NCI-H2081 treated with DMSO at 0.1 percent for 48 hours (cell line): ENCODE data around the gene KBTBD13.
"Not testable (repeated sequence)": the region's sequence is repeated elsewhere in the genome, so short reads cannot be mapped to it uniquely, and the experiment has no call there.

ENCODE experiments used
- DNase-seq: peaks from one replicate; lab custom pipeline; 2025; lab: John Stamatoyannopoulos, UW

KBTBD13 gene

GRCh38 chr15:65089206-65089824 lies 12.8 kb downstream of the KBTBD13 start:
- DNase-seq: no peak

GRCh38 chr15:65091946-65092770 lies 15.6 kb downstream of the KBTBD13 start:
- DNase-seq: no peak

GRCh38 chr15:65092911-65093792 lies 16.6 kb downstream of the KBTBD13 start:
- no peak for DNase-seq

GRCh38 chr15:65093793-65094170 lies 17.2 kb downstream of the KBTBD13 start:
- not testable (repeated sequence) for DNase-seq

- no peak for DNase-seq
These were observed 17.9 kb downstream of the KBTBD13 start for GRCh38 chr15:65094294-65094995.

GRCh38 chr15:65095011-65095746 lies 18.6 kb downstream of the KBTBD13 start:
- no peak for DNase-seq

- DNase-seq: no peak
These were observed 19.2 kb downstream of the KBTBD13 start for GRCh38 chr15:65095747-65096104.

- DNase-seq: no peak
These were observed 20.2 kb downstream of the KBTBD13 start for GRCh38 chr15:65096481-65097385.

GRCh38 chr15:65097651-65098263 lies 21.2 kb downstream of the KBTBD13 start:
- no peak for DNase-seq

- DNase-seq: no peak
These were observed 22.8 kb downstream of the KBTBD13 start for GRCh38 chr15:65099336-65099735.

GRCh38 chr15:65099801-65100200 lies 23.3 kb downstream of the KBTBD13 start:
- not testable (repeated sequence) for DNase-seq

GRCh38 chr15:65100442-65100841 lies 23.9 kb downstream of the KBTBD13 start:
- DNase-seq: no peak

GRCh38 chr15:65101411-65101890 lies 24.9 kb downstream of the KBTBD13 start:
- no peak for DNase-seq

- no peak for DNase-seq
These were observed 25.6 kb downstream of the KBTBD13 start for GRCh38 chr15:65101891-65102708.

GRCh38 chr15:65102912-65103311 lies 26.4 kb downstream of the KBTBD13 start:
- DNase-seq: no peak

- no peak for DNase-seq
These were observed 28.5 kb downstream of the KBTBD13 start for GRCh38 chr15:65105038-65105437.

GRCh38 chr15:65106011-65106590 lies 29.6 kb downstream of the KBTBD13 start:
- DNase-seq: no peak

- no peak for DNase-seq
These were observed 34.2 kb downstream of the KBTBD13 start for GRCh38 chr15:65110676-65111292.
